ENCODE results near the gene AJM1.
A peak's percentile ranks its signal among the peaks of the same experiment; 100 is the strongest.

- TF ChIP-seq CTCF (IDR thresholded peaks at IDR 0.05; ENCODE audit: low read depth, low read length, poor library complexity, severe bottlenecking) (peak; percentile 47), EZH2phosphoT487 (IDR thresholded peaks at IDR 0.05; ENCODE audit: borderline replicate concordance, low read length) (no peak)
These were observed 11.4 kb downstream of the AJM1 start for GRCh38 chr9:136853596-136854112.
